ENCODE data around the gene RPTOR.

DNA sequence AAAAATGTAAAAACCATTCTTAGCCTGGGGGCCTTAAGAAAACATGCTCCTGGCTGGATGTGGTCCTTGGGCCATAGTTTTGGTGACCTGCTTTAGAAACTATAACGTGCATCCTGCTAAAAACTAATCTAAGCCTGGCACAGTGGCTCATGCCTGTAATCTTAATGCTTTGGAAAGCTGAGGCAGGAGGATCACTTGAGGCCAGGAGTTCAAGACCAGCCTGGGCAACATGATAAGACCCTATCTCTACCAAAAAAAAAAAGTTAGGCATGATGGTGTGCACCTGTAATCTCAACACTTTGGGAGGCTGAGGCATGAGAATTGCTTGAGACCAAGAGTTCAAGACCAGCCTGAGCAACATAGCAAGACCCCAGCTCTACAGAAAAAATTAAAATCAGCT is 263.2 kb downstream of the RPTOR start:
- TF ChIP-seq, protein P1, sequence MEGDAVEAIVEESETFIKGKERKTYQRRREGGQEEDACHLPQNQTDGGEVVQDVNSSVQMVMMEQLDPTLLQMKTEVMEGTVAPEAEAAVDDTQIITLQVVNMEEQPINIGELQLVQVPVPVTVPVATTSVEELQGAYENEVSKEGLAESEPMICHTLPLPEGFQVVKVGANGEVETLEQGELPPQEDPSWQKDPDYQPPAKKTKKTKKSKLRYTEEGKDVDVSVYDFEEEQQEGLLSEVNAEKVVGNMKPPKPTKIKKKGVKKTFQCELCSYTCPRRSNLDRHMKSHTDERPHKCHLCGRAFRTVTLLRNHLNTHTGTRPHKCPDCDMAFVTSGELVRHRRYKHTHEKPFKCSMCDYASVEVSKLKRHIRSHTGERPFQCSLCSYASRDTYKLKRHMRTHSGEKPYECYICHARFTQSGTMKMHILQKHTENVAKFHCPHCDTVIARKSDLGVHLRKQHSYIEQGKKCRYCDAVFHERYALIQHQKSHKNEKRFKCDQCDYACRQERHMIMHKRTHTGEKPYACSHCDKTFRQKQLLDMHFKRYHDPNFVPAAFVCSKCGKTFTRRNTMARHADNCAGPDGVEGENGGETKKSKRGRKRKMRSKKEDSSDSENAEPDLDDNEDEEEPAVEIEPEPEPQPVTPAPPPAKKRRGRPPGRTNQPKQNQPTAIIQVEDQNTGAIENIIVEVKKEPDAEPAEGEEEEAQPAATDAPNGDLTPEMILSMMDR (IDR thresholded peaks at IDR 0.05) = no peak
- TF ChIP-seq POLR2AphosphoS5 (IDR thresholded peaks at IDR 0.05) (no peak), EP300 (IDR thresholded peaks at IDR 0.05) (no peak)

Data from esophagus muscularis mucosa (tissue), 4 donors.